Hepatocyte (in vitro differentiated cells): Measurements from ENCODE around the gene MRPL38. TPM values are rescaled to one million over a fixed set of nuclear protein-coding genes. Genes with fewer than 3 reads are reported as not detected.

Experiments
- DNase-seq: peaks from one replicate; pipeline ENCODE4 v3.0.0-alpha.2; 2016; ENCODE audit warnings: low spot score
- H2AFZ ChIP-seq: fragments of 200-600 bp; sonication (generic); 2 replicates; pipeline ENCODE4 v1.6.0; 2016; ENCODE audit warnings: antibody characterized with exemption, mild to moderate bottlenecking
- H3K27ac ChIP-seq: fragments of 200-600 bp; sonication (generic); 2 replicates; pipeline ENCODE4 v1.5.1; 2016; ENCODE audit warnings: mild to moderate bottlenecking
- H3K27me3 ChIP-seq: fragments of 200-600 bp; sonication (generic); 2 replicates; pipeline ENCODE4 v1.6.1; 2016
- H3K36me3 ChIP-seq: fragments of 200-600 bp; sonication (generic); replicated peaks from 2 replicates; pipeline ENCODE4 v1.5.1; 2016; ENCODE audit warnings: low read depth; ENCODE audit not compliant: insufficient read depth
- H3K4me1 ChIP-seq: fragments of 200-600 bp; sonication (generic); 2 replicates; pipeline ENCODE4 v1.5.1; 2016; ENCODE audit warnings: mild to moderate bottlenecking, moderate library complexity; ENCODE audit not compliant: insufficient read depth
- H3K4me2 ChIP-seq: fragments of 200-600 bp; sonication (generic); 2 replicates; pipeline ENCODE4 v1.6.0; 2016
- H3K4me3 ChIP-seq: fragments of 200-600 bp; sonication (generic); 2 replicates; pipeline ENCODE4 v1.5.1; 2016; ENCODE audit warnings: mild to moderate bottlenecking
- H3K79me2 ChIP-seq: fragments of 200-600 bp; sonication (generic); 2 replicates; pipeline ENCODE4 v1.6.0; 2017; ENCODE audit warnings: mild to moderate bottlenecking
- H3K9me2 ChIP-seq: fragments of 200-600 bp; sonication (generic); replicated peaks from 2 replicates; pipeline ENCODE4 v1.6.0; 2017; ENCODE audit warnings: mild to moderate bottlenecking; ENCODE audit not compliant: insufficient read depth
- H3K9me3 ChIP-seq: fragments of 200-600 bp; sonication (generic); 2 replicates; pipeline ENCODE4 v1.5.1; 2016; ENCODE audit warnings: low read depth, mild to moderate bottlenecking
- H4K20me1 ChIP-seq: fragments of 200-600 bp; sonication (generic); 2 replicates; pipeline ENCODE4 v1.6.0; 2016; ENCODE audit warnings: mild to moderate bottlenecking; ENCODE audit not compliant: insufficient read depth, poor library complexity, severe bottlenecking
- EZH2 ChIP-seq: fragments of 200-600 bp; sonication (generic); IDR thresholded peaks from 2 replicates; pipeline ENCODE4 v1.6.1; 2016; ENCODE audit warnings: antibody characterized with exemption, mild to moderate bottlenecking, borderline replicate concordance
- EZH2phosphoT487 ChIP-seq: fragments of 200-600 bp; sonication (generic); IDR thresholded peaks from one replicate; pipeline ENCODE4 v1.6.1; 2018; ENCODE audit warnings: antibody characterized with exemption, mild to moderate bottlenecking, low read depth, moderate library complexity; ENCODE audit not compliant: unreplicated experiment, severe bottlenecking
- WGBS: methylation state at CpG from one replicate; pipeline ENCODE4 v1.1.6; 2016; ENCODE audit warnings: low lambda C conversion rate; ENCODE audit errors: missing lambda C conversion rate; 5-methylcytosine and 5-hydroxymethylcytosine counted together
- polyA plus RNA-seq: library from polyadenylated mRNA; unstranded; fragments of >200 nt; fragmentation: Nextera tagmentation; extraction: Ambion mirVana; gene quantifications from 2 replicates; pipeline ENCODE4 v1.2.1, GENCODE V29; 2016
- total RNA-seq: library from RNA; depleted of rRNA; stranded (reverse); fragments of >200 nt; gene quantifications from 2 replicates; pipeline ENCODE4 v1.2.3, GENCODE V29; 2014
- TF ChIP-seq, protein P1 (sequence below): fragments of 200-600 bp; sonication (generic); IDR thresholded peaks from 2 replicates; pipeline ENCODE4 v1.5.1; 2016; ENCODE audit warnings: antibody characterized with exemption, mild to moderate bottlenecking; ENCODE audit not compliant: poor library complexity

The MRPL38 gene
- total and polyA plus RNA-seq, 2 experiments from 2014 or later = 50.2 to 124 TPM

DNA sequence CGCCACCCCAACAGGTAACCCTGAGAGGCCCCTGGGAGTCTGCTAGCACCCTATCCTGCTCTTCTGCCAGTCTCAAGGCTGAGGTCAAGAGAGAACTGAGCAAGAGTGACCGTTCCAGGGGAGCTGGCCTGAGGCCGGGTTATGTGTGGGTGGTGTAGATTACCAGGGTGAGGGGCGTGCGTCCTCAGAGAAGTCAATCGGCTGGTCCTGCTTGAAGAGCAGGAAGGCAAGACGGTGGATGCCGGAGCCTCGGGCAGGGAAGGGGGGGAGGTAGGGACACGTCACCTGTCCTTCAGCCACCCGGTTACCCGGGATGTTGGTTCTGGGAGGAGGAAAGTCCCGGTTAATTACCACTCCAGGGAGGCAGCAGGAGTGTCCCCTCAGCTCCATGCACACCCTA lies 5.3 kb downstream of the MRPL38 start:
- Histone ChIP-seq H3K9me3 (no peaks in the 10 kb centered on the region), H3K4me2 (no peak overlapping the region), H3K9me2 (no peaks in the 10 kb centered on the region), H3K36me3 (no peaks in the 10 kb centered on the region), H2AFZ (no peak overlapping the region), H3K79me2 (peaks cover 34% of the 10 kb centered on the region), H3K4me3 (no peak overlapping the region), H4K20me1 (no peaks in the 10 kb centered on the region), H3K27me3 (no peaks in the 10 kb centered on the region), H3K4me1 (peaks cover 17% of the 10 kb centered on the region), H3K27ac (no peak overlapping the region)
- DNase-seq = no peak
- TF ChIP-seq EZH2 (no peak), EZH2phosphoT487 (no peak)
- TF ChIP-seq, protein P1, sequence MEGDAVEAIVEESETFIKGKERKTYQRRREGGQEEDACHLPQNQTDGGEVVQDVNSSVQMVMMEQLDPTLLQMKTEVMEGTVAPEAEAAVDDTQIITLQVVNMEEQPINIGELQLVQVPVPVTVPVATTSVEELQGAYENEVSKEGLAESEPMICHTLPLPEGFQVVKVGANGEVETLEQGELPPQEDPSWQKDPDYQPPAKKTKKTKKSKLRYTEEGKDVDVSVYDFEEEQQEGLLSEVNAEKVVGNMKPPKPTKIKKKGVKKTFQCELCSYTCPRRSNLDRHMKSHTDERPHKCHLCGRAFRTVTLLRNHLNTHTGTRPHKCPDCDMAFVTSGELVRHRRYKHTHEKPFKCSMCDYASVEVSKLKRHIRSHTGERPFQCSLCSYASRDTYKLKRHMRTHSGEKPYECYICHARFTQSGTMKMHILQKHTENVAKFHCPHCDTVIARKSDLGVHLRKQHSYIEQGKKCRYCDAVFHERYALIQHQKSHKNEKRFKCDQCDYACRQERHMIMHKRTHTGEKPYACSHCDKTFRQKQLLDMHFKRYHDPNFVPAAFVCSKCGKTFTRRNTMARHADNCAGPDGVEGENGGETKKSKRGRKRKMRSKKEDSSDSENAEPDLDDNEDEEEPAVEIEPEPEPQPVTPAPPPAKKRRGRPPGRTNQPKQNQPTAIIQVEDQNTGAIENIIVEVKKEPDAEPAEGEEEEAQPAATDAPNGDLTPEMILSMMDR = no peak
- 95% methylated on average over 12 of the region's 13 CpGs for WGBS

DNA sequence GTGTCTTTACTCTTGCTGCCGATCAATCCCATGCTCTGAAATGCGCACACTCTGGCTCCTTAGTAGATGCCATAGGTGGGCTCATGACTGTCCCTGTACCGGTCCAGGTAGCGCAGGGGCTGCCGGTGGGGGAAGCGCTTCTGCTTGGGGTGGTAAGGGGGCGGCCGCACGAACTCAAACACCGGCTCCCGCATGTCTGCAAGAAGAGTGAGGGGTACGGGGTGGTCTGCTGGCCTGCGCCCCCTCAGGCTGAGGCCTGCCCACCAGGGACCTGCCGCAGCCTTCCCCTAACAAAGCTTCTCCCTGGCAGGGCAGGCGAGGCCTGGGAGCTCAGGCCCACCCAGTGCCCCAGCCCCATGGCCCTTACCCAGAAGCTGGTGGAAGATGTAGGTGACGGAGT lies 5.9 kb downstream of the MRPL38 start:
- H3K9me3 ChIP-seq = no peaks in the 10 kb centered on the region
- H3K27me3 ChIP-seq = no peaks in the 10 kb centered on the region
- no peak overlapping the region for H3K27ac ChIP-seq
- no peaks in the 10 kb centered on the region for H3K36me3 ChIP-seq
- no peak for DNase-seq
- H4K20me1 ChIP-seq = no peaks in the 10 kb centered on the region
- H3K4me2 ChIP-seq = no peak overlapping the region
- no peaks in the 10 kb centered on the region for H3K9me2 ChIP-seq
- H3K4me1 ChIP-seq = peaks cover 14% of the 10 kb centered on the region
- WGBS = 96% methylated on average over 15 of the region's 16 CpGs
- TF ChIP-seq EZH2 (no peak), EZH2phosphoT487 (no peak)
- TF ChIP-seq, protein P1 = no peak
- no peak overlapping the region for H3K4me3 ChIP-seq
- H2AFZ ChIP-seq = no peak overlapping the region
- H3K79me2 ChIP-seq = peaks cover 29% of the 10 kb centered on the region

DNA sequence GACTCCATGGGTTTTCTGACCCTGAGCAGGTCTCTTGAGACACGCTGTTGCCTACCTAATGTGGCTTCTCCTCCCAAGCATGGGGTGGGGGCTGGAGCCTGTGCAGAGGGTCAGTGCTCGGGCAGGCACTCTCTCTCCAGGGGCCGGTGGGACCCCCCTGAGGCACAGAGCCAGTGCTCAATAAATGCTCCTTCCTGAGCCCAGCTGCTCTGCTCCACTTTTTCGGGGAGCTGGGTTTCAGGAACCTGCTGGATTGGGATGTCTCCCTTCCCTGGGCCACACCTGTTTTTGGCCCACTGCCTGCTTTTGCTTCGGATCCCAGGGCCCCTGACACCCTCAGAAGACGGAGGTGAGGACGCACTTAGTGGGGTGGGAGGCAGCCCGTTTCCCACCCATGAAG lies 6.6 kb downstream of the MRPL38 start:
- WGBS = 94% methylated on average over 8 of the region's 8 CpGs
- Histone ChIP-seq H3K36me3 (no peaks in the 10 kb centered on the region), H3K27ac (no peak overlapping the region), H3K4me1 (peaks cover 11% of the 10 kb centered on the region), H3K9me2 (no peaks in the 10 kb centered on the region), H2AFZ (no peak overlapping the region), H3K9me3 (no peaks in the 10 kb centered on the region), H3K4me2 (no peak overlapping the region), H3K4me3 (no peak overlapping the region), H3K27me3 (no peaks in the 10 kb centered on the region), H4K20me1 (no peaks in the 10 kb centered on the region), H3K79me2 (peaks cover 22% of the 10 kb centered on the region)
- TF ChIP-seq EZH2 (no peak), EZH2phosphoT487 (no peak)
- TF ChIP-seq, protein P1 = no peak
- DNase-seq = no peak
